Measurements from ENCODE around the gene WWP2.

The WWP2 gene

DNA sequence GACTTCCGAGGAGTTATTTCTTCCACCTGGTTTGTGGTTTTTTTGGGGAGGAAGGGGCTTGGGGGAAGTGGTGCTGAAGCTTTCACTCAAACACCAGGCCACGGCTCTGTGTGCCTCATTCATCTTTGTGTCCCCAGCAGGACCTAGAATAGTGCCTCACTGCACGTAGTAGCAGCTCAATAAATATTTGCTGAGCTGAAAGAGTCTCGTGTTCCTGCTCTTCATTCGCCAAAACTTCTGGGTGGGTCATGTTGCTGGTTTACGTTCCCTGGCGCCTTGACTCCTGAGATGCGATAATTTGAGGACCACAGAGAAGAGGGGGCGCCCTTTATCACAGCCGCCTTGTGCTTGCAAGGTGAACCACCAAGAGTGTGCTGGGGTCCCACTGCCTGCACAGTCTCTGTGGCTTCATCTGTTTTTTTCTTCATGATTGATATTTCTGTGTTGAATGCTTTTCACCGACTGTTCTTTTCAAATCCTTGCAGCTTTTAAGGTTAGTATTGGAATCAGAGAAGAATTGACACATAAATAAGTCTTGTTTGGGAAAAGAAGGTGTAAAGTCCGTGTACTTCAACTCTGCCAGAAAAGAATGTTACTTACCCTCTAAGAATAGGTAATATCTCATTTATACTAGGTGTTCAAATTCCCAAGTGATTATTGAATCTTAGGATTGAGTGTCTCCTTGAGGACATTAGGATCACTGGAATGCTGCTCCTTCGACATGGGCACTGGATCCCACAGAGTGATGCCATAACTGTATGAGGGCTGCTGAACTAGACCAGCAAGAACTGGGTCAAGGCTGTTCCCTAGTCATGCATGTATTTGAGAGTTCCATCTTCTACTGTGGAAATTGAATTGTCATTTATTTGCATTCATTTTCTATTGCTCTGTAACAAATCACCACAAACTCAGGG, 96.3 kb downstream of the WWP2 start:
- ChIA-PET CTCF (interaction anchor here (0.6 to 0.9 kb wide), 4 partner anchors 26 to 95 kb away, joined by 3 to 4 read pairs (median 3); no protein-coding TSS in a partner anchor), POLR2A (no interaction called here)
- Histone ChIP-seq H3K9me3 (ENCODE audit: control insufficient read depth, insufficient read depth, low read depth, low read length) (no peaks in the 10 kb centered on the region), H3K27ac (ENCODE audit: extremely low read depth, low read depth, low read length) (no peak overlapping the region), H3K4me1 (ENCODE audit: control insufficient read depth, insufficient read depth, low read length) (no peaks in the 10 kb centered on the region), H3K36me3 (ENCODE audit: control insufficient read depth in 2 of 2, insufficient read depth in 1 of 2, low read length in 2 of 2) (peaks cover 0 to 3% of the 10 kb centered on the region in 2 experiments; a peak in 2 of 3 replicates), H3K4me3 (ENCODE audit: low read depth, low read length) (no peak overlapping the region)
- TF ChIP-seq ZNF37A (tag by site-specific recombination; IDR thresholded peaks at IDR 0.05) (no peak), ZNF664 (tag by site-specific recombination; IDR thresholded peaks at IDR 0.05) (peak; percentile 59)

DNA sequence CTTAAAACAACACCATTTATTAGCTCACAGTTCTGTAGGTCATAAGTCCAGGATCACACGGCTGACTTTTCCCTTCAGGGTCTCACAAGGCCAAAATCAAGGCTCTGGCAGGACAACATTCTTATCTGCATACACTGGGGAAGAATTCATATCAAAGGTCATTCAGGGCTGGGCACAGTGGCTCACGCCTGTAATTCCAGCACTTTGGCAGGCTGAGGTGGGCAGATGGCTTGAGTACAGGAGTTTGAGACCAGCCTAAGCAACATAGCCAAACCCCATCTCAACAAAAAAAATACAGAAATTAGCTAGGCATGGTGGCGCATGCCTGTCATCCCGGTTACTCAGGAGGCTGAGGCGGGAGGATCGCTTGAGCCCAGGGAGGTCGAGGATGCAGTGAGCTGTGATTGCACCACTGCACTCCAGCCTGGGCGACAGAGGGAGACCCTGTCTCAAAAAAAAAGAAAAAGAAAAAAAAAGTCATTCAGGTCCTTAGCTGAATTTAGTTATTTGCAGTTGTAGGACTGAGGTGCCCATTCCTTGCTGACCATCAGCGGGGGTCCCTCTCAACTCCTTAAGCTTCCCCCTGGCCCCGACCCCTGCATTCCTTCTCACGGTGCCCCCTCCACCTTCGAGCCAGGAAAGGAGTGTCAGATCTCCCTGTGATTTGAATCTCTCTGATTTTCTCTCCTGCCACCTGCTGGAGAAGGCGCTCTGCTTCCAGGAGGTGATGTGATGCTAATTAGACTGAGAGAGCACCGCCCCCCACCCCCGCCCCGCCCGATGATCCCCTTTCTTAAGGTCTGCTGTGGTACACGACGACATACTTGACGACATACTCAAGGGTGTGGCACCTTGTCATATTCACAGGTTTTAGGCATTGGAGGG, 97.2 kb downstream of the WWP2 start:
- H3K9me3 ChIP-seq (ENCODE audit: control insufficient read depth, insufficient read depth, low read depth, low read length): no peaks in the 10 kb centered on the region
- ChIA-PET POLR2A (no interaction called here), CTCF (interaction anchor here (0.6 to 0.9 kb wide), 4 partner anchors 36 to 295 kb away, joined by 3 to 4 read pairs (median 4); no protein-coding TSS in a partner anchor)
- TF ChIP-seq, protein P1, sequence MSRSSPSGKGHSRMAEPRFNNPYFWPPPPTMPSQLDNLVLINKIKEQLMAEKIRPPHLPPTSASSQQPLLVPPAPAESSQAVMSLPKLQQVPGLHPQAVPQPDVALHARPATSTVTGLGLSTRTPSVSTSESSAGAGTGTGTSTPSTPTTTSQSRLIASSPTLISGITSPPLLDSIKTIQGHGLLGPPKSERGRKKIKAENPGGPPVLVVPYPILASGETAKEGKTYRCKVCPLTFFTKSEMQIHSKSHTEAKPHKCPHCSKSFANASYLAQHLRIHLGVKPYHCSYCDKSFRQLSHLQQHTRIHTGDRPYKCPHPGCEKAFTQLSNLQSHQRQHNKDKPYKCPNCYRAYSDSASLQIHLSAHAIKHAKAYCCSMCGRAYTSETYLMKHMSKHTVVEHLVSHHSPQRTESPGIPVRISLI (tag by site-specific recombination; IDR thresholded peaks at IDR 0.05): peak; percentile 80
- TF ChIP-seq, protein P2, sequence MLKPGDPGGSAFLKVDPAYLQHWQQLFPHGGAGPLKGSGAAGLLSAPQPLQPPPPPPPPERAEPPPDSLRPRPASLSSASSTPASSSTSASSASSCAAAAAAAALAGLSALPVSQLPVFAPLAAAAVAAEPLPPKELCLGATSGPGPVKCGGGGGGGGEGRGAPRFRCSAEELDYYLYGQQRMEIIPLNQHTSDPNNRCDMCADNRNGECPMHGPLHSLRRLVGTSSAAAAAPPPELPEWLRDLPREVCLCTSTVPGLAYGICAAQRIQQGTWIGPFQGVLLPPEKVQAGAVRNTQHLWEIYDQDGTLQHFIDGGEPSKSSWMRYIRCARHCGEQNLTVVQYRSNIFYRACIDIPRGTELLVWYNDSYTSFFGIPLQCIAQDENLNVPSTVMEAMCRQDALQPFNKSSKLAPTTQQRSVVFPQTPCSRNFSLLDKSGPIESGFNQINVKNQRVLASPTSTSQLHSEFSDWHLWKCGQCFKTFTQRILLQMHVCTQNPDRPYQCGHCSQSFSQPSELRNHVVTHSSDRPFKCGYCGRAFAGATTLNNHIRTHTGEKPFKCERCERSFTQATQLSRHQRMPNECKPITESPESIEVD (tag by site-specific recombination; IDR thresholded peaks at IDR 0.05): no peak
- TF ChIP-seq, protein P3, sequence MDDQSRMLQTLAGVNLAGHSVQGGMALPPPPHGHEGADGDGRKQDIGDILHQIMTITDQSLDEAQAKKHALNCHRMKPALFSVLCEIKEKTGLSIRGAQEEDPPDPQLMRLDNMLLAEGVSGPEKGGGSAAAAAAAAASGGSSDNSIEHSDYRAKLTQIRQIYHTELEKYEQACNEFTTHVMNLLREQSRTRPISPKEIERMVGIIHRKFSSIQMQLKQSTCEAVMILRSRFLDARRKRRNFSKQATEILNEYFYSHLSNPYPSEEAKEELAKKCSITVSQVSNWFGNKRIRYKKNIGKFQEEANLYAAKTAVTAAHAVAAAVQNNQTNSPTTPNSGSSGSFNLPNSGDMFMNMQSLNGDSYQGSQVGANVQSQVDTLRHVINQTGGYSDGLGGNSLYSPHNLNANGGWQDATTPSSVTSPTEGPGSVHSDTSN (CRISPR knock-in tag; IDR thresholded peaks at IDR 0.05): no peak
- TF ChIP-seq MYNN (tag by site-specific recombination; IDR thresholded peaks at IDR 0.05; ENCODE audit: borderline replicate concordance): no peak
- peak; percentile 73; the same call in 1 of the 2 replicates for TF ChIP-seq ZXDB (tag by site-specific recombination; IDR thresholded peaks at IDR 0.05)
- no peak overlapping the region for H3K27ac ChIP-seq (ENCODE audit: extremely low read depth, low read depth, low read length)
- H3K4me1 ChIP-seq (ENCODE audit: control insufficient read depth, insufficient read depth, low read length): no peaks in the 10 kb centered on the region
- H3K4me3 ChIP-seq (ENCODE audit: low read depth, low read length): no peak overlapping the region
- H3K36me3 ChIP-seq (ENCODE audit: control insufficient read depth in 2 of 2, insufficient read depth in 1 of 2, low read length in 2 of 2): no peaks in the 10 kb centered on the region; a peak in 1 of 3 replicates

DNA sequence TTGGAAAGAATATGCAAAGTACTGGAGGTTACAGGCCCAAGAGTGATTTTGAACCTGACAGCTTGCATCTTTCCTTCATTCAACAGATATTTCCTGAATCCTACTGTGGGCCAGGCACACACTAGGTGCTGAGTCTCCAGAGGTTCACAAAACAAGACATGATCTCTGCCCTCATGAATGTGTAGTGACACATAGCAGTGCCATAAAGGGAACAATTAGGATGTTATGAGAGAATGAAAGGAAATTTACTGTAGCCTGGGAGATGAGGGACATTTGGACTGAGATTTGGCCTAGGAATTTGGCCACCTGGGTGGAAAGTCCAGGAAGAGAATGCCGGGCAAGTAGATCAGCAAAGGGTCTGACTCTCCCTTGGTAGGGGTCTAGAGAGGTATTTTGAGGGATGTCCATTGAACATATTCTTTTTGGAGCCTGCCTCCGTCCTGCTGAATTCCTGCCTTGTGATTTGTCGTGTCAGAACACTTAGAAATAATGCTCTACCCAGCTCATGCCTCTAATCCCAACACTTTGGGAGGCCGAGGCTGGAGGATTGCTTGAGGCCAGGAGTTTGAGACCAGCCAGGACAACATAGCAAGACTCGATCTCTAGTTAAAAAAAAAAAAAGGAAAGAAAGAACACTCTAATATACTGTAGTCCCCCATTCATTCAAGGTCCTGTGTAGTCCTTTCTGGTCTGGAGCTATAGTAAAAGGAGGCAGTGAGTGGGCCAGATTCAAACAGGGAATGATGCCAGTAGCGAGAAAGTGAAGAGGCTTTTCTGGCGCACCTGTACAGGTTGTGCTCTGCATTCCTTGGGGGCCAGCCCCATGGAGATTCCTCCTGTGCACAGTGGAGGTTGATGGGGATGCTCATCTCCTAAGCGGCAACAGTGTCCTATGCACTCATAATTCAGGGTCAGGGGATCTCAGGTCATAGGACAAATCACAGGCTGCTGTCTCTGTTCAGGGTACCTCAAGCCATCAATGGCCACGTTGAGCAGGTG, 98.4 kb downstream of the WWP2 start:
- no peaks in the 10 kb centered on the region for H3K9me3 ChIP-seq (ENCODE audit: control insufficient read depth, insufficient read depth, low read depth, low read length)
- no peaks in the 10 kb centered on the region; a peak in 1 of 3 replicates for H3K36me3 ChIP-seq (ENCODE audit: control insufficient read depth in 2 of 2, insufficient read depth in 1 of 2, low read length in 2 of 2)
- H3K27ac ChIP-seq (ENCODE audit: extremely low read depth, low read depth, low read length): no peak overlapping the region
- CTCF ChIA-PET: no interaction called here
- H3K4me1 ChIP-seq (ENCODE audit: control insufficient read depth, insufficient read depth, low read length): no peaks in the 10 kb centered on the region
- POLR2A ChIA-PET: no interaction called here
- no peak overlapping the region for H3K4me3 ChIP-seq (ENCODE audit: low read depth, low read length)
- no peak for TF ChIP-seq ZFP69B (tag by site-specific recombination; IDR thresholded peaks at IDR 0.05)
- no peak for TF ChIP-seq ZNF248 (tag by site-specific recombination; IDR thresholded peaks at IDR 0.05)
- TF ChIP-seq ZBTB1 (tag by site-specific recombination; IDR thresholded peaks at IDR 0.05): no peak
- no peak for TF ChIP-seq ZNF501 (tag by site-specific recombination; IDR thresholded peaks at IDR 0.05)
- 0 out of 2 replicates have a peak, but pooled peaks have one; percentile 27 for TF ChIP-seq ZNF121 (tag by site-specific recombination; IDR thresholded peaks at IDR 0.05)

Data from HEK293 (cell line).